Tibial nerve (tissue), 3 donors: Measurements from ENCODE around the gene DPPA5.

Experiments
- CTCF ChIP-seq, 5 experiments: fragments of 200-600 bp in 3 of 5; fragments of 450-650 bp in 2 of 5; sonication (generic) in 3 of 5; IDR thresholded peaks; one replicate each; pipeline ENCODE4 v1.5.1; 2016 to 2019; ENCODE audit warnings: antibody characterized with exemption in 5 of 5, mild to moderate bottlenecking in 3 of 5, moderate library complexity in 2 of 5
- POLR2A ChIP-seq, 2 donors: fragments of 450-650 bp; IDR thresholded peaks; one replicate each; pipeline ENCODE4 v1.6.1; 2017; ENCODE audit warnings: antibody characterized with exemption in 2 of 2, mild to moderate bottlenecking in 2 of 2, moderate library complexity in 2 of 2

DNA sequence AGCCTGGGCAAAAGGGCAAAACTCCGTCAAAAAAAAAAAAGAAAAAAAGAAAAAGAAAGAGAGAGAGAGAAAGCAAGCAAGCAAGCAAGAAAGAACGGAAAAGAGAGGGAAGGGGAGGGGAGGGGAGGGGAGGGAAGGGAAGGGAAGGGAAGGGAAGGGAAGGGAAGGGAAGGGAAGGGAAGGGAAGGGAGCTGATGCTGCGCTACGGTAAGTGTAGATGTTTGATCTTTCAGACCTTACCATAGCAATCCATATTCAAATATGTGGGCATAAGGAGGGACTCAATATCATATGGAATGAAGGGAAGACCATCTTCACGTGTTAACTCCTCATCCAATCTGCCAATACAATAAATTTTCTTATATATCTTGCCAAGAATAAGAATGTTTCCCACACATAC is 11.9 kb downstream of the DPPA5 start:
- TF ChIP-seq CTCF (IDR thresholded peaks at IDR 0.05) (no peak), POLR2A (IDR thresholded peaks at IDR 0.05) (no peak)
